ENCODE results near the gene DPP6. TPM values are rescaled to one million over a fixed set of nuclear protein-coding genes. Genes with fewer than 3 reads are reported as not detected.
"Not testable (repeated sequence)": the region's sequence is repeated elsewhere in the genome, so short reads cannot be mapped to it uniquely, and the experiment has no call there.

The DPP6 gene
- total and polyA plus RNA-seq, 9 of the 15 experiments (the other 6 are each of a cell fraction or from before 2014, with no cell fraction given) = not detected

GRCh38 chr7:154676033-154676421, 623.8 kb downstream of the DPP6 start:
- H3K27ac ChIP-seq (ENCODE audit: extremely low read depth, low read depth, low read length) = peak overlapping the region; percentile 87
- H4K20me1 ChIP-seq (replicated peaks; ENCODE audit: control insufficient read depth, insufficient read depth, low read length); FAIRE-seq; H3K9me3 ChIP-seq (replicated peaks; ENCODE audit: control insufficient read depth, insufficient read depth, low read depth, low read length); H3K27me3 ChIP-seq (ENCODE audit: control insufficient read depth in 2 of 2, insufficient read depth in 2 of 2, low read length in 2 of 2); BruUV-seq (replicated peaks); H3K9me1 ChIP-seq (ENCODE audit: control insufficient read depth, insufficient read depth, low read length); CTCF ChIA-PET (ENCODE audit: low intra/inter-chr PET ratio); in situ Hi-C loops (cut with MboI); H3K36me3 ChIP-seq (ENCODE audit: control insufficient read depth, insufficient read depth, low read length); TF ChIP-seq TEAD4 (CRISPR knock-in tag; IDR thresholded peaks at IDR 0.05; ENCODE audit: borderline replicate concordance); MYC (CRISPR knock-in tag; IDR thresholded peaks at IDR 0.05; ENCODE audit: borderline replicate concordance, low read depth): not testable (repeated sequence)
- peaks cover 27% of the 10 kb centered on the region for H3K79me2 ChIP-seq (ENCODE audit: control insufficient read depth, insufficient read depth, low read length)
- peak overlapping the region; percentile 87 for H3K4me2 ChIP-seq (ENCODE audit: insufficient read depth, low read length)
- DNase-seq (ENCODE audit: extremely low read depth in 1 of 4, low spot score in 3 of 4) = peak in 3 of 4 experiments; percentile 54 to 63 (median 56)
- POLR2A ChIA-PET = interaction anchor here (0.6 to 1.3 kb wide), 2 partner anchors 36 to 169 kb away, joined by 3 to 5 read pairs; no protein-coding TSS in a partner anchor
- peaks cover 35 to 61% of the 10 kb centered on the region in 2 experiments for H3K4me1 ChIP-seq (replicated peaks in 1 of 2; ENCODE audit: control insufficient read depth in 2 of 2, insufficient read depth in 2 of 2, low read length in 2 of 2)
- WGBS (ENCODE audit: insufficient coverage, low coverage, missing lambda C conversion rate) = 9% methylated on average over 10 of the region's 11 CpGs
- peak overlapping the region; percentile 93 for H2AFZ ChIP-seq (ENCODE audit: low read depth, low read length)
- H3K4me3 ChIP-seq = peak overlapping the region; percentile 12; the same call in 1 of the 2 replicates
- peak; percentile 25 for ATAC-seq
- peak overlapping the region; percentile 53 to 68 for H3K9ac ChIP-seq (ENCODE audit: insufficient read depth in 1 of 2, low read depth in 2 of 2, low read length in 2 of 2)
- intact Hi-C loops (cut with micrococcal nuclease) = loop anchor here (2.0 kb wide), 1 partner anchor 29 kb away; no protein-coding TSS in a partner anchor
- TF ChIP-seq ZNF175 (CRISPR knock-in tag; IDR thresholded peaks at IDR 0.05; ENCODE audit: low read depth) = peak; percentile 57; the same call in 1 of the 2 replicates
- peak; percentile 37; the same call in 1 of the 2 replicates for TF ChIP-seq PHF8 (IDR thresholded peaks at IDR 0.05; ENCODE audit: borderline replicate concordance, low read length)
- TF ChIP-seq TEAD4 (IDR thresholded peaks at IDR 0.05; ENCODE audit: low read length) = peak; percentile 52
- TF ChIP-seq NFIC (IDR thresholded peaks at IDR 0.05) = peak; percentile 29
- peak in 1 of 3 experiments; percentile 4 for TF ChIP-seq YY1 (IDR thresholded peaks at IDR 0.05; ENCODE audit: borderline replicate concordance in 1 of 3, control insufficient read depth in 1 of 3, extremely low read depth in 1 of 3, insufficient read depth in 3 of 3, insufficient read length in 1 of 3, insufficient replicate concordance in 2 of 3, low read depth in 1 of 3, low read length in 2 of 3)
- TF ChIP-seq, protein P1, sequence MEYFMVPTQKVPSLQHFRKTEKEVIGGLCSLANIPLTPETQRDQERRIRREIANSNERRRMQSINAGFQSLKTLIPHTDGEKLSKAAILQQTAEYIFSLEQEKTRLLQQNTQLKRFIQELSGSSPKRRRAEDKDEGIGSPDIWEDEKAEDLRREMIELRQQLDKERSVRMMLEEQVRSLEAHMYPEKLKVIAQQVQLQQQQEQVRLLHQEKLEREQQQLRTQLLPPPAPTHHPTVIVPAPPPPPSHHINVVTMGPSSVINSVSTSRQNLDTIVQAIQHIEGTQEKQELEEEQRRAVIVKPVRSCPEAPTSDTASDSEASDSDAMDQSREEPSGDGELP (CRISPR knock-in tag; IDR thresholded peaks at IDR 0.05; ENCODE audit: borderline replicate concordance) = peak; percentile 93
- TF ChIP-seq MYC (IDR thresholded peaks at IDR 0.05; ENCODE audit: low read depth, low read length) = peak; percentile 17; the same call in 1 of the 2 replicates
- TF ChIP-seq SIN3A (IDR thresholded peaks at IDR 0.05; ENCODE audit: borderline replicate concordance in 2 of 2, control insufficient read depth in 1 of 2, low read depth in 2 of 2, low read length in 2 of 2) = peak in 1 of 2 experiments; percentile 39; a peak in 1 of 4 replicates
- peak; percentile 62; the same call in 1 of the 2 replicates for TF ChIP-seq KLF16 (IDR thresholded peaks at IDR 0.05)
- TF ChIP-seq BACH1 (tag; IDR thresholded peaks at IDR 0.05) = 0 out of 2 replicates have a peak, but pooled peaks have one; percentile 54
- 0 out of 2 replicates have a peak, but pooled peaks have one; percentile 21 for TF ChIP-seq AFF4 (CRISPR knock-in tag; IDR thresholded peaks at IDR 0.05)
- TF ChIP-seq, protein P2, sequence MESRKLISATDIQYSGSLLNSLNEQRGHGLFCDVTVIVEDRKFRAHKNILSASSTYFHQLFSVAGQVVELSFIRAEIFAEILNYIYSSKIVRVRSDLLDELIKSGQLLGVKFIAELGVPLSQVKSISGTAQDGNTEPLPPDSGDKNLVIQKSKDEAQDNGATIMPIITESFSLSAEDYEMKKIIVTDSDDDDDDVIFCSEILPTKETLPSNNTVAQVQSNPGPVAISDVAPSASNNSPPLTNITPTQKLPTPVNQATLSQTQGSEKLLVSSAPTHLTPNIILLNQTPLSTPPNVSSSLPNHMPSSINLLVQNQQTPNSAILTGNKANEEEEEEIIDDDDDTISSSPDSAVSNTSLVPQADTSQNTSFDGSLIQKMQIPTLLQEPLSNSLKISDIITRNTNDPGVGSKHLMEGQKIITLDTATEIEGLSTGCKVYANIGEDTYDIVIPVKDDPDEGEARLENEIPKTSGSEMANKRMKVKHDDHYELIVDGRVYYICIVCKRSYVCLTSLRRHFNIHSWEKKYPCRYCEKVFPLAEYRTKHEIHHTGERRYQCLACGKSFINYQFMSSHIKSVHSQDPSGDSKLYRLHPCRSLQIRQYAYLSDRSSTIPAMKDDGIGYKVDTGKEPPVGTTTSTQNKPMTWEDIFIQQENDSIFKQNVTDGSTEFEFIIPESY (CRISPR knock-in tag; IDR thresholded peaks at IDR 0.05) = peak; percentile 57; the same call in 1 of the 2 replicates
